Hepatocyte (in vitro differentiated cells): ENCODE data around the gene NAT16.

ENCODE experiments used
- CTCF ChIP-seq: fragments of 200-600 bp; sonication (generic); IDR thresholded peaks from 2 replicates; pipeline ENCODE4 v1.5.1; 2016; ENCODE audit warnings: antibody characterized with exemption, mild to moderate bottlenecking; ENCODE audit not compliant: poor library complexity
- EZH2 ChIP-seq: fragments of 200-600 bp; sonication (generic); IDR thresholded peaks from 2 replicates; pipeline ENCODE4 v1.6.1; 2016; ENCODE audit warnings: antibody characterized with exemption, mild to moderate bottlenecking, borderline replicate concordance
- EZH2phosphoT487 ChIP-seq: fragments of 200-600 bp; sonication (generic); IDR thresholded peaks from one replicate; pipeline ENCODE4 v1.6.1; 2018; ENCODE audit warnings: antibody characterized with exemption, mild to moderate bottlenecking, low read depth, moderate library complexity; ENCODE audit not compliant: unreplicated experiment, severe bottlenecking

GRCh38 chr7:101186194-101186593 lies 6.1 kb upstream of the NAT16 start:
- TF ChIP-seq CTCF: no peak
- no peak for TF ChIP-seq EZH2
- no peak for TF ChIP-seq EZH2phosphoT487
